ENCODE measurements around the gene GPR37L1.
"Not testable (repeated sequence)": the region's sequence is repeated elsewhere in the genome, so short reads cannot be mapped to it uniquely, and the experiment has no call there.

Gene GPR37L1

GRCh38 chr1:202170726-202171125, 48.0 kb downstream of the GPR37L1 start:
- DNase-seq (ENCODE audit: low spot score), result no peak

GRCh38 chr1:202171292-202172014, 48.7 kb downstream of the GPR37L1 start:
- DNase-seq (ENCODE audit: low spot score), result no peak

GRCh38 chr1:202172015-202172355, 49.3 kb downstream of the GPR37L1 start:
- no peak for DNase-seq (ENCODE audit: low spot score)

- DNase-seq (ENCODE audit: low spot score), result no peak
Measured at GRCh38 chr1:202173993-202174392, 51.3 kb downstream of the GPR37L1 start.

- no peak for DNase-seq (ENCODE audit: low spot score)
Measured at GRCh38 chr1:202176949-202177927, 54.5 kb downstream of the GPR37L1 start.

- DNase-seq (ENCODE audit: low spot score), result no peak
Measured at GRCh38 chr1:202179828-202180750, 57.4 kb downstream of the GPR37L1 start.

GRCh38 chr1:202180751-202181139, 58.0 kb downstream of the GPR37L1 start:
- not testable (repeated sequence) for DNase-seq (ENCODE audit: low spot score)

- no peak for DNase-seq (ENCODE audit: low spot score)
Measured at GRCh38 chr1:202181586-202181985, 58.9 kb downstream of the GPR37L1 start.

- DNase-seq (ENCODE audit: low spot score), result no peak
Measured at GRCh38 chr1:202182040-202182877, 59.5 kb downstream of the GPR37L1 start.

Data from kidney tubule cell (primary cell).